Stimulated activated CD8-positive, alpha-beta memory T cell treated with anti-CD3 and anti-CD28 coated beads, Interleukin-15, amount 100 ng/mL, for 48 hours (primary cell): ENCODE measurements around the gene TLCD5.

Source experiments
- DNase-seq, 2 donors: peaks; one replicate each; pipeline ENCODE4 v3.0.0-alpha.2; 2020; ENCODE audit warnings: low read depth in 2 of 2

The TLCD5 gene

GRCh38 chr11:120307476-120307875 is 17.6 kb upstream of the TLCD5 start:
- DNase-seq: no peak

- DNase-seq: no peak
Observed at GRCh38 chr11:120308081-120308480, 17.0 kb upstream of the TLCD5 start.

GRCh38 chr11:120310870-120311269 is 14.2 kb upstream of the TLCD5 start:
- no peak for DNase-seq

- DNase-seq: no peak
Observed at GRCh38 chr11:120314861-120315260, 10.2 kb upstream of the TLCD5 start.

GRCh38 chr11:120316880-120317688 is 8.0 kb upstream of the TLCD5 start:
- DNase-seq: no peak

GRCh38 chr11:120317689-120318480 is 7.2 kb upstream of the TLCD5 start:
- no peak for DNase-seq

GRCh38 chr11:120318906-120319305 is 6.2 kb upstream of the TLCD5 start:
- no peak for DNase-seq

GRCh38 chr11:120326228-120326627 is 1.1 kb downstream of the TLCD5 start:
- DNase-seq: no peak

- no peak for DNase-seq
Observed at GRCh38 chr11:120326845-120327281, 1.8 kb downstream of the TLCD5 start.

- no peak for DNase-seq
Observed at GRCh38 chr11:120327311-120327710, 2.2 kb downstream of the TLCD5 start.

- no peak for DNase-seq
Observed at GRCh38 chr11:120329556-120329955, 4.5 kb downstream of the TLCD5 start.

GRCh38 chr11:120330045-120330444 is 4.9 kb downstream of the TLCD5 start:
- no peak for DNase-seq

GRCh38 chr11:120331301-120331996 is 6.3 kb downstream of the TLCD5 start:
- DNase-seq: no peak

GRCh38 chr11:120332822-120333716 is 8.0 kb downstream of the TLCD5 start:
- no peak for DNase-seq

- DNase-seq: no peak
Observed at GRCh38 chr11:120333801-120334200, 8.7 kb downstream of the TLCD5 start.

GRCh38 chr11:120334332-120334731 is 9.2 kb downstream of the TLCD5 start:
- DNase-seq: no peak

GRCh38 chr11:120334894-120335462 is 9.9 kb downstream of the TLCD5 start:
- DNase-seq: no peak

GRCh38 chr11:120335556-120335907 is 10.4 kb downstream of the TLCD5 start:
- DNase-seq: no peak

GRCh38 chr11:120335908-120336640 is 11.0 kb downstream of the TLCD5 start, which contains the start of gene ARHGEF12:
Gene ARHGEF12 (plus strand): TSS chr11:120336413. CDS start chr11:120337244, 831 bp downstream.
- peak; percentile 74 to 78 for DNase-seq
